ENCODE measurements around the gene TERB1. TPM values are rescaled to one million over a fixed set of nuclear protein-coding genes. Genes with fewer than 3 reads are reported as not detected.

TERB1 gene
- total RNA-seq, result under 1 TPM; under 0.01 TPM

DNA sequence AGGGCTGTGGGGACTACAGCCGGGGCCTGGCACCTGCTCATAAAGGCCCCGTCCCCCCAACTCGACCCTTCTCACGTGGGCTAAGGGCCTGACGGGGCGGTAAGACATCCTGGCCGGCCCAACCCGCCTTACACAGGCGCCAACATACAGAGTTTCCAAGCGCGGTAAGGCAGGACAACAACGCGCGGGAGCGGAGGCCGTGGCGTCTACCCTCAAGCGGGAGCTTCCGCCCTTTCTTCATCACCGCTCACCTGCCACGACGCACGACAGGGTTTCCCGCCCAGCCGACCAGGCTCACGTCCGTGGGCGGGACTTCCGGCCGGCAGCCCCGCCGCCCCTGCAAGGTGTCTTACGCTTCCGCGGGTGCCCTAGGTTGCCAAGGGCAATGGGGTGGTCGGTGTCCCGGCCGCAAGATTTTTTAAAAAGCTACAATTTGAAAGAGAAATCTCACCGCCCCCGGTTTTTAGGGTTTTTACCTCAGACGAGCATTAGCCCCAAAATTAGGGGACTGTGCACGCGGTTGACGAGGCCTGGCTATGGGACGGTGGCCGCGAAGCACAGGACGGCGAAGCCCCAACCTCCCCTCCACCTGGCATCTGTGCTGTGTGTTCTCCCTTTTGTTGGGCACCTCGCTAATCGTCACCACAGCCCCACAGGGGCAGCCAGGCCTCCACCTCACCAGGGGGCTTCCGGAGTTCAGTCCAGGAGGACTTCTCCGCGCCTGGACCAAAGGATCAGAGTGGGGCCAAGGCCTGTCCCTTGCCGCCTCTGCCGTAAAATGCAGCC, at the start of gene TERB1:
Gene TERB1, minus strand, starts transcription at position 265 of the 786 bp plus-strand sequence. CDS start 4,786 bp downstream, outside the sequence.

DNA sequence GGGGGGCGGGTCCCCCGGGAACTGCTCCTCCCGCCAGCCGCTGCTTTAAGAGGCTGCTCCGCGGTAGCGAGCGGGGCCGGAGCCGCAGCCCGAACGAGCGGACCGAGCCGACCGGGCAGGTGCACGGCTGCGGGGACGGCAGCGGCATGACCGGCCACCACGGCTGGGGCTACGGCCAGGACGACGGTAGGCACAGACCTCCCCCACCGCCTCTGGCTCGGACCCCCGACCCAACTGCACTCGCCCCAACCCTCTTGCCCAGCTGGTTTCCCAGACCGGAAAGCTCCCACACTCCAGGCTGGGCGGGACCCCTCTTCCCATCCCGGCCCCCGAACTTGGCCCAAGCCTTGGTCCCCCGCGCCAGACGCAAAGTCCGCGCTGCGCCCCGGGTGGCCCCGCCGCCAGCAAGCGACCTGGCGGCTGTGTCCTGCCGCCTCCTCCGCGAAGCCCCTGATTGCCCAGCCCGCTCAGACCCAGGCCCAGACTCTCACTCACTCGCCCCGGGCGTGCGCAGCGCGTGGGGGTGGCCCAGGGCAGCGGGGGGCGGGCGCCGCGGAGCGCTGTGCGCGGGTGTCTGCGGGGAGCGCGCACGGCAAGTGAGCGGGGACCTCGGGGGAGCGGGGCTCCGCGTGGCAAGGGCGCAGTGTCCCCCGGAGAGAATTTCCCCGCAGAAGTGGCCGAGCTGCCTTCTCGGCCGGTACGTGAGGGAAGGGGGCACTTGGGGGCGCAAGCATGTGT, 43.1 kb upstream of the TERB1 start, which contains the start of gene CA7:
Gene CA7, plus strand, starts transcription at position 73 of the 738 bp plus-strand sequence. Its CDS starts 74 bp downstream, at position 147.

DNA sequence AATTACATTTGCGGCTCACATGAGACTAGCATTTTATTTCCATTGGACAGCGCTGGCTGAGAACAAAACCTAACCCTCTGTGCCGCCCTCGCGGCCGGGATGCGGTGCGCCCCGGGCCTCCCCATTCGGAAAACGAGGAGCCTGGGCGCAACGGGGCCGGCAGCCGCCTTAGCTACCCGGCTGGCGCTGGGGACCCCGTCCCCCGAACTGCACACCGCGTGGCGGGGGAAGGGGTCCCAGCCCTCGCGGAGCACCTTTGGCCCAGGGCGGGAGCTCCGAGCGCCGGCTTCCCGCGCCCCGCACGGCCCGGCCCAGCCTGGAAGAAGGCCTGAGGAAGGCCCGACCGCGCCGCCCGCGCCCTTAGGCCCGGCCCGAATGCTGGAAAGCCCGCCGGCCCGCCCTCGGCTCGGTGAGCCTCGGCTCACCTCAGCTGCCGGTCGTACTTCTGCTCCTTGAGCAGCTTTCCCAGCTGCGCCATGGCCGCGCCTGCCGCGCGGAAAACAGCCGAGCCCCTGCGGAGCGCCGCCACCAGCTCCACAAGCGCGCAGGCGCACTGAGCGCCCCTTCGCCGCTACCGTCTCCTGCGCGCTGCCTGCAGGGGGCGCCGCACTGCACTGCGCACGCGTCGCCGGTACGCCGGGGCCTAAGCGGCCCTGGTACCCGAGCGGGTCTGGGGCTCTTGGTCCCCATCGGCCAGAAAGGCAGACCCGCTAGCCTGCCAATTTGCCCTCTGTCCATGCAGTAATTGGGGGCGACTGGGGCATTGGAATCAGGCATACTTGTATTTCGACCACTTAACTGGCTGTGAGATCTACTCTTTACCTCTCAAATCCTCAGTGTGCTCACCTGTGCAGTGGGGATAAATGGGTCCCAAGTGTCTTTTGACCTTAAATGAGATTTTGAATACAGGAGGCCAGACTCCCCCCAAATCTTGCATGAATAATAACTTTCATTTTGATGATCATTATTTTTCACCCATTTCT, 29.3 kb upstream of the TERB1 start, which contains the start of gene NAE1:
Gene NAE1, minus strand, starts transcription at position 555 of the 983 bp plus-strand sequence. Its CDS starts 77 bp downstream, at position 478.

GRCh38 chr16:66751303-66751991, 49.9 kb downstream of the TERB1 start, which contains the start of gene DYNC1LI2:
TSS of gene DYNC1LI2 (minus strand) at chr16:66751609. CDS start at chr16:66751591, 18 bp downstream.

Other genes starting within 250 kb of the TERB1 start
- 10 to 100 TPM; 43.7 to 99.2 TPM for gene CKLF, start 249.0 kb downstream of the TERB1 start, total RNA-seq
- 1 to 10 TPM in 1 of 2 donors, under 1 TPM in 1; 0.67 to 2.4 TPM for gene CMTM1, start 235.1 kb downstream of the TERB1 start, total RNA-seq
- not detected for gene CMTM2, start 222.1 kb downstream of the TERB1 start, total RNA-seq
- 10 to 100 TPM; 10.3 to 17.0 TPM for gene CMTM3, start 196.9 kb downstream of the TERB1 start, total RNA-seq
- 10 to 100 TPM; 28.0 to 34.1 TPM for gene CMTM4, start 104.8 kb downstream of the TERB1 start, total RNA-seq
- 100 to 1,000 TPM; 112 to 203 TPM for gene DYNC1LI2, start 50.0 kb downstream of the TERB1 start, total RNA-seq
- gene NAE1, start 29.4 kb upstream of the TERB1 start, total RNA-seq, result 100 to 1,000 TPM in 1 of 2 donors, 10 to 100 TPM in 1; 69.5 to 104 TPM
- gene CA7, start 42.8 kb upstream of the TERB1 start, total RNA-seq, result not detected
- 10 to 100 TPM in 1 of 2 donors, 1 to 10 TPM in 1; 8.9 to 15.7 TPM for gene PDP2, start 78.9 kb upstream of the TERB1 start, total RNA-seq
- gene CDH16, start 117.3 kb upstream of the TERB1 start, total RNA-seq, result not detected
- gene RRAD, start 124.0 kb upstream of the TERB1 start, total RNA-seq, result under 1 TPM in 1 of 2 donors, not detected in 1; 0.33 TPM
- gene CIAO2B, start 132.8 kb upstream of the TERB1 start, total RNA-seq, result 100 to 1,000 TPM; 123 to 191 TPM
- 10 to 100 TPM; 23.0 to 25.1 TPM for gene CES2, start 133.9 kb upstream of the TERB1 start, total RNA-seq
- 1 to 10 TPM in 1 of 2 donors, under 1 TPM in 1; under 0.01 to 1.0 TPM for gene CES3, start 159.7 kb upstream of the TERB1 start, total RNA-seq
- 1 to 10 TPM in 1 of 2 donors, under 1 TPM in 1; 0.69 to 1.3 TPM for gene CES4A, start 187.0 kb upstream of the TERB1 start, total RNA-seq
- gene CBFB, start 227.6 kb upstream of the TERB1 start, total RNA-seq, result 100 to 1,000 TPM in 1 of 2 donors, 10 to 100 TPM in 1; 81.2 to 118 TPM